GM18519 (cell line): ENCODE data around the gene PIK3R1.
"Not testable (repeated sequence)": the region's sequence is repeated elsewhere in the genome, so short reads cannot be mapped to it uniquely, and the experiment has no call there.

Experiments
- ATAC-seq: cut with Tn5 transposase; IDR thresholded peaks from one replicate; pipeline ENCODE4 v1.9.1; 2021; ENCODE audit warnings: mild to moderate bottlenecking, moderate library complexity; ENCODE audit not compliant: unreplicated experiment, low FRiP score

Gene PIK3R1

GRCh38 chr5:68192679-68193060 is 22.9 kb upstream of the PIK3R1 start:
- no peak for ATAC-seq

- no peak for ATAC-seq
Observed at GRCh38 chr5:68193481-68194036, 22.0 kb upstream of the PIK3R1 start.

DNA sequence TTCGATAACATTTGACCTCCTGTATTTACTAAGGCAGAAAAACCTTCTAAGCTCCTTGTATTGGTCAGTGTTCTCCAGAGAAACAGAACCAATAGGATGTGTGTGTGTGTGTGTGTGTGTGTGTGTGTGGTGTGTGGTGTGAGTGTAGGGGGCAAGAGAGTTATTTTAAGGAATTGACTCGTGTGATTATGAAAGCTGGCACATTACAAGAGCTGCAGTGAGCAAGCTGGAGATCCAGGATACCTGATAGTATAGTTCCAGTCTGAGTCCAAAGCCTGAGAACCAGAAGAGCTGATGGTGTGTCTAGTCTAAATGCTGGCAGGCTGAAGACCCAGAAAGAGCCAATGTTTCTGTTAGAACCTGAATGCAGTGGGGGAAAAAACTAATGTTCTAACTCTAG is 21.2 kb upstream of the PIK3R1 start:
- no peak for ATAC-seq

- no peak for ATAC-seq
Observed at GRCh38 chr5:68195137-68195536, 20.4 kb upstream of the PIK3R1 start.

GRCh38 chr5:68196876-68197275 is 18.7 kb upstream of the PIK3R1 start:
- peak; percentile 88 for ATAC-seq

DNA sequence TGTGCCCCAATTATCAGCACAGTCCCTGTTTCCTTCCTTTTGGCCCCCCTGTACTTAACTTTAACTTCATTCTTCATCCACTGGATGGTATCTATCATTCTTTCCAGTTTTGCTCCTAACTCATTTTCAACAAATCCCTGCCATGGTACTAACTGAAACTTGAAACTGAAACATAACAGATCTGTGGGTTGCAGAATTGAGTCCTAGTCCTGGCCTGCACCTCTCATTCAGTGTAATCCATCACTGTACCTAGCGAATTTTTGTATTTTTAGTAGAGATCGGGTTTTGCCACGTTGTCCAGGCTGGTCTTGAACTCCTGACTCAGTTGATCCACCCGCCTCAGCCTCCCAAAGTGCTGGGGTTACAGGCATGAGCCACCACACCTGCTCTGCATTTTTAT is 15.3 kb upstream of the PIK3R1 start:
- no peak for ATAC-seq

GRCh38 chr5:68210654-68211053 is 4.9 kb upstream of the PIK3R1 start:
- not testable (repeated sequence) for ATAC-seq

- no peak for ATAC-seq
Observed at GRCh38 chr5:68214482-68215207, 911 bp upstream of the PIK3R1 start.

GRCh38 chr5:68215898-68216244 is 315 bp downstream of the PIK3R1 start:
- peak; percentile 28 for ATAC-seq

GRCh38 chr5:68216245-68217046 is 890 bp downstream of the PIK3R1 start:
- ATAC-seq = no peak

GRCh38 chr5:68217047-68217355 is 1.4 kb downstream of the PIK3R1 start:
- no peak for ATAC-seq

- ATAC-seq = no peak
Observed at GRCh38 chr5:68217528-68217927, 2.0 kb downstream of the PIK3R1 start.

DNA sequence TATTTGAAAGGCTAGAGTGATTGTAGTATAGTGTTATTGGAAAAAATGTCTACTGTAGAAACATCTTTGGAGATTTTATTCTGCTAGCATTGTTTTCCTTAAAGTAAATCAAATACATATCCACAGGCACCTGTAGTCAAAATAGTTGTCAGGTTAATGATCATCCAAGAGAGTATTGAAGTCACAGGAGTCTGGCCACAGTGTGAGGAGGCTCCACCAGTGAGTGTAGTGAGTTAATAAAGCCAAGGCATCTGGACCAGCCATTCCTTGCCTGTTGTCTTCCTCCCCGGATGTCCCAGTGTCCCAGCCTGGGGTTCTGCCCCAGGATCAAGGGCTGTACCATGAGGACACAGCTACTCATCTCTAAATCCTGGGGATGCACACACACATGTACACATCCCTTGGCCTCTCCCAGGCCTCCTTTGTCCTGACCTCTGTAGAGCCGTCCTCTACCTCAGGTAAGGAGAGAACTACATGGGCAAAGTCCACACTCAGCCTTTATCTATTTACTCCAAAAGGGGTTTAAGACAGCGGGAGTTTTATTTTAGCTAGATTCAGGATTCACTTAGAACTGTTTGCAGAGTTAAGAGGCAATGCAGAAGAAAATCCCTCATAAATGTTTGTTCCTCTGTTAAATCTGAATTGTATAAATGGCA is 3.7 kb downstream of the PIK3R1 start:
- ATAC-seq = no peak

DNA sequence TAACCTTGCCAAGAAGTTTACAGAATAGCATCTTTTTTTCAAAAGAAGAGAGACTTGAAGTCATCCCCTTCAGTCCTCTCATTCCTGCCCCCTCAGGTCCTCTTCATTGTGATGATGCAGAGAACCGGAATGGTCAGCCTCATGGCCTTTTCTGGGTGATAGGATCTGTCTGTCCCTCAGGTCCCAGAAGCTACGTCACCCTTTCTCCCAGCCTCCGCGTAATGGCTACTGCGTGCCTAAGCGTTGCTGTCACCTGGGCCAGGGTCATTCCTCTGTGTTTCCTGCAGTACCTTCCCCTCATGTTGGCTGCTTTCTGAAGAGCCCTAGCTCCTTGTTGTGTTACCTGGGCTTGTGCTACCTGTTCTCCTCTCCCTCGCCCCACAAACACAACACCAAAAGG is 4.7 kb downstream of the PIK3R1 start:
- ATAC-seq = no peak

DNA sequence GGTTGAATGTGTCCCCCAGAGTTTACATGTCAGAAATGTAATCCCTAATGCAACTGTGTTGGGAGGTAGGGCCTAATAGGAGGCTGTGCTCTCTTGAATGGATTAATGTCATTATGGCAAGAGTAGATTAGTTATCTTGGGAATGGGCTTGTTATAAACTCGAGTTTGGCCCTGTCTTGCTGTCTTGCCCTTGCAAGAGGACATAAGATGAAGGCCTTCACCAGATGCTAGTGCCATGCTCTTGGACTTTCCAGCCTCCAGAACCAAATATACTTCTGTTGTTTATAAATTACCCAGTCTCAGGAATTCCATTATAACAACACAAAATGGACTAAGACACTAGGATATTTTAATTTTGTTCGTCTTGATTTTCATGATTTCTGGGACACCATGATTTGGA is 5.4 kb downstream of the PIK3R1 start:
- ATAC-seq = no peak

- no peak for ATAC-seq
Observed at GRCh38 chr5:68221488-68221887, 5.9 kb downstream of the PIK3R1 start.

DNA sequence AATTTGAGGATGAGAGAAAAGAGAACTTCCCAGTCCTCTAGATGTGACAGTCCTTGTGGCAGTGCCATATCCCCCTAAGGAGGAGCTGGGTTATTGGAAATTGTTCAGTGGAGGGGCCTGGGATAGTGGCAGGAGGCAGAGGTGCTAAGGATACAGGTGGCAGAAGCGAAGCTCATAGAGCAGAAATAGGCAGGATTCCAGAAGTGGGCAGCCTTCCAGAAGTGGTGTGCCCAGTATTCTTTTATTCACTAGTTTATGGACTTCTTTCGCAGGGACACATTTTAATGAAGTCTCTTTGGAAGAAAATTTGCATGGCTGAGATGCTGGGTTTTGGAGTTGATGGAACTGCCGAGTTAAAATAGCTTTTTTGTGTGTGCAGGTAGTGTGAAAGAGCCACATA is 6.8 kb downstream of the PIK3R1 start:
- ATAC-seq = no peak

DNA sequence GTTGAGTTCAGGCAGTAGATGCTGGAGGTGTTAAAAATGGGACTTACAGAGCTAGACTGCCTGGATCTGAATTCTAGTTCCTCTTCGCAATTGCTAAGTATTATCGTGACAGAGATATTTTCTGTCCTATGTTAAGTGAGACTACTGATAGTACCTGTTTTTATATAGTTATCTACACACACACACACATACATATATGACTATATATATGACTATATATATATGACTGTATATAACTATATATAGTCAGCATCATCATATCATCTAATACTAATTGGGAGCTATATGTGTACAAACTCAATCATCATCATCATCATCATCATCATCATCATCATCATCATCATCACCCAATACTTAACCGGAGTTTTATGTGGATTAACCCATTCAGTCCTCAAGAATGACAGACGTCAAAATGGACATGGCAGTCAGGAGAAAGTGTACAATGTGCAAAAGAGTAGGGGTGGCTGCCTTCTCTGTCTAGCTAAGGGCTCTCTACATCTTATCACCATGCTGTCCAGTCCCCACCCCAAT is 7.3 kb downstream of the PIK3R1 start:
- ATAC-seq = no peak

DNA sequence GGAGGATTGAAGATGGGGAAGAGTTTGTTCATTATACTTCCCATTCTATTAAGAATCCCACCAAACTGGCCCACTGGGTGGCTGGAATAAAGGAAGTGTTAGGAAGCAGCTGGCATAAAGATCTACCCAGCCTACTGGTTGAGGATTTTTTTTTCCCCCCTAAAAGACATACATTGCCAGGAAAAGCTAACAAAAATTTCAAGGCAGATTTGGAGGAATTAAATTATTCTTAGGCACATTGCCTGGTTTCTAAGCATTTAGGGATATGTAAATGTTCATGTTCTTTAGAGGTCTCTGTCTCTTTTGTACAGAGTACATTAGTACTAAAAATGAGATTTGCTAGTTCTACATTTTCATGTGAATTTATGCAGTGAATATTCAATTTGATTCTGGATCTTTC is 8.3 kb downstream of the PIK3R1 start:
- no peak for ATAC-seq

- no peak for ATAC-seq
Observed at GRCh38 chr5:68224509-68225187, 9.1 kb downstream of the PIK3R1 start.
